Psoas muscle (tissue), 8 donors: ENCODE results near the gene B4GALNT4. TPM values are rescaled to one million over a fixed set of nuclear protein-coding genes. Genes with fewer than 3 reads are reported as not detected.

ENCODE experiments used
- ATAC-seq, 4 donors: fragments of 200-7000 bp; cut with Tn5 transposase; one replicate each; pipeline ENCODE4 v1.9.1; 2020; ENCODE audit warnings: moderate library complexity in 3 of 4, mild to moderate bottlenecking in 2 of 4
- DNase-seq, 2 donors: peaks; one replicate each; pipeline ENCODE4 v3.0.0-alpha.2; 2020
- H3K27ac ChIP-seq: fragments of 200-600 bp; one replicate; pipeline ENCODE4 v1.8.0; 2022
- H3K27me3 ChIP-seq, 3 donors: fragments of 200-600 bp in 1 of 3; one replicate each; pipeline versions ENCODE4 v1.6.1 to v1.8.0; 2013 to 2022; ENCODE audit warnings: low read length in 2 of 3, mild to moderate bottlenecking in 2 of 3, moderate library complexity in 1 of 3; ENCODE audit not compliant: insufficient read depth in 3 of 3
- H3K36me3 ChIP-seq, 2 donors: fragments of 200-600 bp in 1 of 2; one replicate each; pipeline versions ENCODE4 v1.6.1 to v1.8.0; 2013 to 2022; ENCODE audit warnings: low read depth in 1 of 2, mild to moderate bottlenecking in 1 of 2, moderate library complexity in 1 of 2; ENCODE audit not compliant: insufficient read depth in 1 of 2
- H3K4me1 ChIP-seq: fragments of 200-600 bp; one replicate; pipeline ENCODE4 v1.8.0; 2022
- H3K4me3 ChIP-seq: fragments of 200-600 bp; one replicate; pipeline ENCODE4 v1.8.0; 2022; ENCODE audit warnings: mild to moderate bottlenecking
- H3K9me3 ChIP-seq: fragments of 200-600 bp; one replicate; pipeline ENCODE4 v1.8.0; 2022
- WGBS, 3 donors: extraction: QIAGEN DNeasy Blood & Tissue Kit; methylation state at CpG; one replicate each; pipeline versions ENCODE4 v1.1.6 to v1.1.7; 2013; 5-methylcytosine and 5-hydroxymethylcytosine counted together
- intact Hi-C, 2 donors: fragments of 100-400 bp; cut with DNase I; formaldehyde crosslinking; loops; one replicate each; pipeline versions ENCODE4 v1.11.0 to v1.14.2; 2022
- polyA plus RNA-seq, 3 donors: library from polyadenylated mRNA; stranded (reverse); fragments of 200-250 nt; gene quantifications; one replicate each; pipeline ENCODE4 v1.2.3, GENCODE V29; 2013
- total RNA-seq, 4 donors: library from RNA; stranded (reverse); fragmentation: NEBNext Ultra II Directional in 2 of 4; extraction: Animal tissue kit (Norgen Biotek cat#: 25700) in 2 of 4; gene quantifications; one replicate each; pipeline versions ENCODE4 v1.2.1 to v1.2.4, GENCODE V29; 2021 to 2023
- TF ChIP-seq, protein P1 (sequence below): fragments of 200-600 bp; IDR thresholded peaks from one replicate; pipeline ENCODE4 v1.8.0; 2022; ENCODE audit warnings: antibody characterized with exemption
- donor health status: healthy with polysubstance abuse.
- donor health status: DM: no; HTN: no; CAD: no; lungs with moderate emphysema.
- donor health status: Bipolar disorder and iron deficiency.
- donor health status: healthy.
- donor health status: DM: yes; HTN: yes; CAD: no.
- donor health status: DM: no; HTN: no; CAD: no.
- donor health status: DM: no; HTN: no; CAD: no.
- donor health status: DM: yes; HTN: yes; CAD: no.

The B4GALNT4 gene
- total and polyA plus RNA-seq, 7 donors, result 0.04 to 0.27 (median 0.06) TPM; not detected in 1

DNA sequence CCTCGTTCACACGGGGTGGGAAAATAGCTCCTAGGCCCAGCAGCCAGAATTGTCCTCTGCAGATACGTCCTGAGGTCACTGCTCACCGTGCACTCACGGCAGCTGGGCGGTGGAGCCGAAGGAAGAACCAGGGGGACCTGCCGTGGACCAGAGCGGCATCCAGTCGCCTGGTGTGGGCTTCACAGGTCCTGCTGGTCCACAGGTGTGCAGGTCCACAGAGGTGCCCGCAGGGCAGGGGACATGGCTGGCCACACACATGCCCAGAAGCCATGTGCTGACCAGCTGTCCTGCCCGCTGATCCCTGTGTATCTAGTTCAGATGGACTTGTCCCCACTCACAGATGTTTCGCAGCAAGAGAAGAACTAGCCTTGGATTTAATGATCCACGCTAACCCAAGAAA is 14.1 kb downstream of the B4GALNT4 start:
- ATAC-seq (no peak), DNase-seq (no peak)
- Histone ChIP-seq H3K4me1 (no peaks in the 10 kb centered on the region), H3K4me3 (no peak overlapping the region), H3K36me3 (no peaks in the 10 kb centered on the region), H3K27me3 (peaks cover 0 to 21% (median 13%) of the 10 kb centered on the region in 3 donors), H3K27ac (no peak overlapping the region), H3K9me3 (peaks cover 4% of the 10 kb centered on the region)
- WGBS, 3 donors, result 82 to 87% (median 85%) methylated on average over 14 of the region's 14 CpGs
- TF ChIP-seq, protein P1, sequence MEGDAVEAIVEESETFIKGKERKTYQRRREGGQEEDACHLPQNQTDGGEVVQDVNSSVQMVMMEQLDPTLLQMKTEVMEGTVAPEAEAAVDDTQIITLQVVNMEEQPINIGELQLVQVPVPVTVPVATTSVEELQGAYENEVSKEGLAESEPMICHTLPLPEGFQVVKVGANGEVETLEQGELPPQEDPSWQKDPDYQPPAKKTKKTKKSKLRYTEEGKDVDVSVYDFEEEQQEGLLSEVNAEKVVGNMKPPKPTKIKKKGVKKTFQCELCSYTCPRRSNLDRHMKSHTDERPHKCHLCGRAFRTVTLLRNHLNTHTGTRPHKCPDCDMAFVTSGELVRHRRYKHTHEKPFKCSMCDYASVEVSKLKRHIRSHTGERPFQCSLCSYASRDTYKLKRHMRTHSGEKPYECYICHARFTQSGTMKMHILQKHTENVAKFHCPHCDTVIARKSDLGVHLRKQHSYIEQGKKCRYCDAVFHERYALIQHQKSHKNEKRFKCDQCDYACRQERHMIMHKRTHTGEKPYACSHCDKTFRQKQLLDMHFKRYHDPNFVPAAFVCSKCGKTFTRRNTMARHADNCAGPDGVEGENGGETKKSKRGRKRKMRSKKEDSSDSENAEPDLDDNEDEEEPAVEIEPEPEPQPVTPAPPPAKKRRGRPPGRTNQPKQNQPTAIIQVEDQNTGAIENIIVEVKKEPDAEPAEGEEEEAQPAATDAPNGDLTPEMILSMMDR, result no peak
- intact Hi-C loops, result no loop called here

DNA sequence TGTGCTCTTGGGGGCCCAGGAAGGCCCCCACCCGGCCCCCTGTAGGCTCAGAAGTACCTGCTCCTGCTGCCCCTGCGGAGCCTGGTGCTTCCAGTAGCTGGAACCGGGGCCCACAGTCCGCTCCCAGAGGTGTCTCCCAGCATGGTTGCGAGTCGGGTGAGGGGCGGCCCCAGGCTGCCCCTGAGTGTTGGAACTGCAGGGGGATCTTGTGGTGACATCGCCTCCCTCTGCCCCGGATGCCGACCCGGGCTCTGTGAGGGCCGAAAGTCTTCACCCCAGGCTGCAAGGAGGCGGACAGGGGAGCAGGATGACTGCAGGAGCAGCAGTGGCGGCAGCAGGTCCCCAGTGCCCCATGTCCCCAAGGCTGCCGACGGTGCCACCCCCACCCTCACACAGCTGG is 15.2 kb downstream of the B4GALNT4 start:
- TF ChIP-seq, protein P1, result no peak
- Histone ChIP-seq H3K4me1 (no peaks in the 10 kb centered on the region), H3K36me3 (no peaks in the 10 kb centered on the region), H3K9me3 (peaks cover 4% of the 10 kb centered on the region), H3K4me3 (no peak overlapping the region), H3K27me3 (peaks cover 0 to 19% (median 11%) of the 10 kb centered on the region in 3 donors), H3K27ac (no peak overlapping the region)
- intact Hi-C loops, result no loop called here
- no peak for ATAC-seq
- DNase-seq, result no peak
- WGBS, 3 donors, result 88 to 93% (median 91%) methylated on average over 16 of the region's 16 CpGs

DNA sequence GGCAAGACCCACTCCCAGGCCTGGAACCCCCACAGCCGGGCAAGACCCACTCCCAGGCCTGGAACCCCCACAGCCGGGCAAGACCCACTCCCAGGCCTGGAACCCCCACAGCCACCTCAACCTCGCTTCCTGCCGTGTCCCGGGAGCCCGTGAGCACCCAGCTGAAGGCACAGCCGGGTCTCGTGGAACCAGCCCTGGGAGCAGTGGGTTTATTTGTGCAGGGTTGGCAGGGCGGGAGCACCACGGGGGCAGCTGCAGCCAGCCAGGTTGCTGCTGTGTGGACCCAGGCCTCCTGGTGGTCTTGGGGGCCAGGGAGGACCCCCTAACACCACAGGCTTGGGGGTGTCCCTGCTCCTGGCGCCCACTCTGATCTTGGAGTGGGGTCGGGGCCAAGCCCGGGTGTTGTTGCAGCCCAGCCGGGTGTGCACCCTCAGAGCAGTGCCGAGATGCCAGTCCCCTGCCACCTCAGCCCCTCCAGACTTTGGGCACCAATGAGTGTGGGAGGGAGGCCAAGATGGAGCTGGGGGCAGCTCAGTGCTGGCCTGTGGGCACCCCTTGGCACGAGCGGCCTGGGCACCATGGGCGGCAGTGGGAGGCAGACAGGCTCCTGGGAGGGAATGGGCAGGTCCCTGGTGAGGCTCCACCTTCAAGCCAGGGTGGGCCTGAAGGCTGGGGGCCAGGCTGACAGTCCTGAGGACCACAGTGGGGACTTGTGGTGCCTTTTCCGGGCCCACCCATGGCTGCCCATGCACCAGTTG is 16.5 kb downstream of the B4GALNT4 start:
- WGBS, 3 donors, result 90 to 97% (median 95%) methylated on average over 18 to 19 of the region's 19 CpGs
- intact Hi-C loops, result no loop called here
- H3K4me3 ChIP-seq, result no peak overlapping the region

DNA sequence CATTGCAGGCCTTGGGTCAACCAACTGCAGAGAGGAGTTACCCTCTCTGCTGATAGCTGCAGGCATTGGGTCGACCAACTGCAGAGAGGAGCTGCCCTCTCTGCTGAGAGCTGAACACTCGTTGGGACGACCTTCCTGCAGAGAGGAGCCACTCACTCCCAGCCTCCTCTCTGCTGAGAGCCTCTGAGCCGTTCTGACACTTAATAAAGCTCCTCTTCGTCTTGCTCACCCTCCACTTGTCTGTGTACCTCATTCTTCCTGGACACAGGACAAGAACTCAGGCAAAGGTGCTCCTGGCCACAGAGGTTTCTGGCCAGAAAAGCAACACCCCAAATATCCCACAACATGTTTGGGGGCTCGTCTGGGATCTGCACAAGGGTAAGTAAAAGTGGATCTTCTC is 17.2 kb downstream of the B4GALNT4 start:
- intact Hi-C loops, result no loop called here
- 90 to 91% (median 91%) methylated on average over 6 of the region's 6 CpGs for WGBS, 3 donors
- Histone ChIP-seq H3K4me1 (no peaks in the 10 kb centered on the region), H3K9me3 (peaks cover 4% of the 10 kb centered on the region), H3K27me3 (peaks cover 0 to 9% (median 4%) of the 10 kb centered on the region in 3 donors), H3K4me3 (no peak overlapping the region), H3K27ac (no peak overlapping the region), H3K36me3 (no peaks in the 10 kb centered on the region)
- ATAC-seq (no peak), DNase-seq (no peak)
- TF ChIP-seq, protein P1, result no peak

More for the DNA sequence above, 16.5 kb downstream of the B4GALNT4 start:
- DNase-seq (no peak), ATAC-seq (no peak)
- Histone ChIP-seq H3K9me3 (peaks cover 4% of the 10 kb centered on the region), H3K4me1 (no peaks in the 10 kb centered on the region), H3K27me3 (peaks cover 0 to 11% (median 4%) of the 10 kb centered on the region in 3 donors), H3K27ac (no peak overlapping the region), H3K36me3 (no peaks in the 10 kb centered on the region)
- TF ChIP-seq, protein P1, result no peak
